OCI-LY3 (cell line): Measurements from ENCODE around the gene CYP24A1.

Experiments
- H2AFZ ChIP-seq: fragments of 200-600, 300-600 bp; shearing (Covaris generic); 2 replicates; pipeline ENCODE4 v1.6.0; 2014; ENCODE audit warnings: antibody characterized with exemption, low read depth, low read length
- H3K27ac ChIP-seq: fragments of 200-600, 300-600 bp; sonication (generic); 2 replicates; pipeline ENCODE4 v1.5.1; 2014; ENCODE audit warnings: mild to moderate bottlenecking, low read length, moderate library complexity, mixed read lengths
- H3K27me3 ChIP-seq: fragments of 200-600, 300-600 bp; sonication (generic); 2 replicates; pipeline ENCODE4 v1.6.1; 2014; ENCODE audit warnings: low read depth, low read length, mixed read lengths
- H3K36me3 ChIP-seq: fragments of 200-600, 300-600 bp; sonication (generic); replicated peaks from 2 replicates; pipeline ENCODE3; 2014; ENCODE audit warnings: low read depth, low read length, mixed read lengths
- H3K4me1 ChIP-seq: fragments of 300-600, 200-600 bp; sonication (generic); 2 replicates; pipeline ENCODE4 v1.6.1; 2014; ENCODE audit warnings: low read length, mixed read lengths
- H3K4me2 ChIP-seq: fragments of 200-600, 300-600 bp; sonication (generic); 2 replicates; pipeline ENCODE4 v1.6.1; 2014; ENCODE audit warnings: low read length, mixed read lengths
- H3K4me3 ChIP-seq: fragments of 300-600, 200-600 bp; sonication (generic); 2 replicates; pipeline ENCODE4 v1.5.1; 2014; ENCODE audit warnings: antibody characterized with exemption, mild to moderate bottlenecking, low read length, moderate library complexity
- H3K79me2 ChIP-seq: fragments of 300-600, 200-600 bp; shearing (Covaris generic); 2 replicates; pipeline ENCODE4 v1.6.1; 2014; ENCODE audit warnings: mild to moderate bottlenecking, low read length, mixed read lengths
- H3K9ac ChIP-seq: fragments of 300-600, 200-600 bp; shearing (Covaris generic); 2 replicates; pipeline ENCODE4 v1.6.0; 2014; ENCODE audit warnings: mild to moderate bottlenecking, low read length, moderate library complexity
- H3K9me3 ChIP-seq: fragments of 200-600, 300-600 bp; shearing (Covaris generic); 2 replicates; pipeline ENCODE4 v1.6.1; 2014; ENCODE audit warnings: low read length, mixed read lengths; ENCODE audit not compliant: insufficient read depth
- H4K20me1 ChIP-seq: fragments of 200-600, 300-600 bp; sonication (generic); 2 replicates; pipeline ENCODE4 v1.6.1; 2016; ENCODE audit warnings: low read length, mixed read lengths; ENCODE audit not compliant: insufficient read depth
- CTCF ChIP-seq: fragments of 200-600, 300-600 bp; sonication (generic); IDR thresholded peaks from 2 replicates; pipeline ENCODE4 v1.5.1; 2014; ENCODE audit warnings: antibody characterized with exemption, low read length, low read depth
- EZH2phosphoT487 ChIP-seq: fragments of 200-600 bp; shearing (Covaris generic); IDR thresholded peaks from 2 replicates; pipeline ENCODE4 v1.6.1; 2018; ENCODE audit warnings: antibody characterized with exemption, mixed run types, low read depth

Gene CYP24A1

GRCh38 chr20:54122189-54122588, 51.6 kb downstream of the CYP24A1 start:
- Histone ChIP-seq H3K4me3 (no peak overlapping the region), H3K36me3 (no peaks in the 10 kb centered on the region), H4K20me1 (no peaks in the 10 kb centered on the region), H3K9me3 (no peaks in the 10 kb centered on the region), H2AFZ (no peak overlapping the region), H3K79me2 (no peaks in the 10 kb centered on the region), H3K27ac (peak overlapping the region; percentile 28; the same call in 1 of the 2 replicates), H3K4me2 (peak overlapping the region; percentile 33), H3K27me3 (no peaks in the 10 kb centered on the region), H3K9ac (no peak overlapping the region), H3K4me1 (peaks cover 16% of the 10 kb centered on the region)
- TF ChIP-seq CTCF = no peak

DNA sequence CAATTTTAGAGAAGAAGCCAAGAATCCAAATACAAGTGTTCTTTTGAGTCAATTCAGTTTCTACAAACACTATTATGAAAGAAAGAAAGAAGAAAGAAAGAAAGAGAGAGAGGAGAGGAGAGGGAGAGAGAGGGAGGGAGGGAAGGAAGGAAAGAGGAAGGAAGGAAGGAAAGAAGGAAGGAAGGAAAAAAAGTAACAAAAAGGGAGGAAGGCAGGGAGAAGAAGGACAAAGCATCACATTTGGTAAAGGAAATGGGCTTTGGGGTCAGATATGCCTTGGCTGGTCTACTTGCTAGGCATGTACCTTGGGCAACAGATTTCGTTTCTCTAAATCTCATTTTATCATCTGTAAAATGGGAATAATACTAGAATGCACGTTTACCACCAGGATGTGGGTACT, 54.0 kb downstream of the CYP24A1 start:
- no peak overlapping the region for H3K27ac ChIP-seq
- TF ChIP-seq EZH2phosphoT487 (no peak), CTCF (no peak)
- H3K79me2 ChIP-seq = no peaks in the 10 kb centered on the region
- H3K4me3 ChIP-seq = no peak overlapping the region
- H3K9ac ChIP-seq = no peak overlapping the region
- no peaks in the 10 kb centered on the region for H3K27me3 ChIP-seq
- no peak overlapping the region for H3K4me2 ChIP-seq
- H4K20me1 ChIP-seq = no peaks in the 10 kb centered on the region
- no peak overlapping the region; the same call in 1 of the 2 replicates for H2AFZ ChIP-seq
- no peaks in the 10 kb centered on the region for H3K9me3 ChIP-seq
- H3K36me3 ChIP-seq = no peaks in the 10 kb centered on the region
- H3K4me1 ChIP-seq = peaks cover 16% of the 10 kb centered on the region

GRCh38 chr20:54118220-54119001, 55.4 kb downstream of the CYP24A1 start:
- Histone ChIP-seq H3K27ac (no peak overlapping the region), H3K9ac (no peak overlapping the region), H3K4me2 (no peak overlapping the region)

More at GRCh38 chr20:54118220-54119001, 55.4 kb downstream of the CYP24A1 start:
- Histone ChIP-seq H3K4me3 (no peak overlapping the region), H3K4me1 (peaks cover 16% of the 10 kb centered on the region), H3K36me3 (no peaks in the 10 kb centered on the region), H3K79me2 (no peaks in the 10 kb centered on the region), H3K27me3 (no peaks in the 10 kb centered on the region), H3K9me3 (no peaks in the 10 kb centered on the region), H4K20me1 (no peaks in the 10 kb centered on the region), H2AFZ (no peak overlapping the region)
- no peak for TF ChIP-seq EZH2phosphoT487
- TF ChIP-seq CTCF = no peak
